ENCODE results near the gene GGNBP2.
A peak's percentile ranks its signal among the peaks of the same experiment; 100 is the strongest.

GGNBP2 gene

DNA sequence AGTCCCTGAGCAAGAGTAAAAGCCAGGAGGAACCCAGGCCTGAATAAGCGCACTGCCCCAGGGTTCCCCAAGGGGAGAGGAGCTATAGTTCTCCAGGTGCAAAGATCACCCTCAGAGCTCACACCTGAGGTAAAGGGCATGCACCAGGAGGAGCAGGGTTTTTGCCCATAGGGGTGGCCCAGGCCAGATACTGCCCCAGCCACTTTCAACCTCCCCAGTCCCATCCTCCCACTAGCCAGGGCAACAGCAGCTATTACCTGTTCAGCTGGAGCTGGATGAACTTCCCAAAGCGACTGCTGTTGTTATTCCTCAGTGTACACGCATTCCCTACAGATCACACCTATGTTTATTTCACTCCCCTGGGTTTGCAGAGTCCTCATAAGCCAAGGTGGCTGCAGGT lies 29.9 kb upstream of the GGNBP2 start:
- no peak for DNase-seq (ENCODE audit: low read depth in 2 of 2)

DNA sequence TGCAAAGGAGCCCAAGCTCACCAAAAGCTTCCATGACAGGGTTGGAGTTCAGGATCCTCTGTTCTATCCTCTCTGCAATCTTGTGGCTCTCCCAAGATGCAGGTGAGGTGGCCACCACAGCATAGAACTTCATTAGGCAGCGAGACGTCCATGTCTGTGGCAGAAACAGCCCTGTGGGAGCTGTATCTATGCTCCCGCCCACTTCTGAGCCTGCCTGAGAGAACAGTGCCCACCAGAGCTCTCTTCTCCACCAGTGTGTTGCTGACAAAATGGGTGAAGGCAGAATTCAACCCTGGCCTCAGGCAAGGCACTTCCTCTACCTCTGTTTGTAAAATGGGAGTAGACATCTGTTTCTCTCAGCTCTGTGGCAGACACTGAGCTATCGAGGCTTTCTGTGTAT lies 28.9 kb upstream of the GGNBP2 start:
- DNase-seq (ENCODE audit: low read depth in 2 of 2): no peak

GRCh38 chr17:36523113-36523512 lies 21.6 kb upstream of the GGNBP2 start:
- no peak for DNase-seq (ENCODE audit: low read depth in 2 of 2)

DNA sequence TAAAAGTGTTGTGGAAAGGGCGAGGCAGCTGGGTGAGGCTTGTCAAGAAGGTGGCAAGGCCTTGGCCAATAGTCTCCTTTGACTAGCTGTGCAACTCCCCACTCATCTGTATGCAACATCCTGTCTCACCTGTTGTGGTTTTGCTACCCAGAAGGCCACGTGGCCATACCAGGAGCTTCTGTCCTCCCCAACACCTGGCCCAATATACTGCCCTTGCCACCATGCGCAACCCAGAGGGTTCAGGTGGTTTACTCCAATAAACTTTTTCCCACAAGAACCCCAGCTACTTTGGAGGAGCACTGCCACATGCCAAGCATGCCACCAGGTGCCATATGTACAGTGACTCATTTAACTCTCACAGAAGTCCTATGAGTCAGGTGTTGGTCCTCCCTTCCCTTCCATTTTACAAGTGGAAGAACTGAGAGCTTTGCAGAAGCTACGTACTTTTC lies 20.3 kb upstream of the GGNBP2 start:
- DNase-seq (ENCODE audit: low read depth in 2 of 2): no peak

DNA sequence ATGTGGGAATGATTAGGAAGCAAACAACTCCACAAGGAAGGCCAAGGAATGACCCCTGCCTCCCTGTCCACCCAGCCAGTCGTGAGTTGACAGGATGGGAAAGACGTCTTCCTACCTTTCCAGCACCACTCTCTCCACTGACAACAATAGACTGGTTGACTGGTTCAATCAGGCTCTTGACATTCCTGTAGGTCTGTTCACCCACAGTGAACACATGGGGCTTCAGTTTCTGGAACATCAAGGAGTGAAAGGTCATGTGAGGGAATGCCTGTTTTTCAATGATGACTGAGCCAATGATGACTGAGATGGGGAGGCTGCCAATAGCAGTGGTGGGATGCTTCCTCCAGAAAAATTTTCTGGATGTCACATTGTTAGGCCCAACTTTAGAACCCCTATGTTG lies 19.6 kb upstream of the GGNBP2 start:
- no peak for DNase-seq (ENCODE audit: low read depth in 2 of 2)

GRCh38 chr17:36525888-36526287 lies 18.8 kb upstream of the GGNBP2 start:
- DNase-seq (ENCODE audit: low read depth in 2 of 2): no peak

DNA sequence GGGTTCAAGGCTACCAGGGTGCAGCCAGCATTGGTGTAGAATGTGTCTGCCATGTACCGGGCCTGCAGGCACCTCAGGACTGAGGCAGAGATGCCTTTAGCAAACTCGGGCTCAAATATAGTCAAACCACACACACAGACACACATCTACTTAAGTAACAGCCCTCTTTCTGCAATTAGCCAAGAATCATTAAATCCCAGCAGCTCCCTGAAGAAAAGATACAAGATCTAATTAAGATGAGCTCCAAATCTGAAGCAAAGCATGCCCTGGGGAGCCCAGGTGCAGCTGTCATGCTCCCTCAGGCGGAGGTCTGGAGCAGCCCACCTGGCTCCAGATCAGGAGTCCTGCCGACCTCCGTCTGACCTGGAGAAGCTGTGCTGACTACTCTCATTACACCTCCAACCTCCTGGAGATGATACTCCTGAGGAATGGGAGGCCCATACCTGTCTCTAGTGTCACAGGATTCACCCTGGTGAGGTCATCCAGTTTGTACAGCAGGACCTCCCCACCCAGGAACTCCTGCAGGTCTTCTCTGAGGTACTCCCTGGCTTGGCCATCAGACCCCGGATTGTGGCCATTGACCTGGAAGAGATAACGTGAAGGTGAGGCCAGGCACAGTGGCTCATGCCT lies 17.0 kb upstream of the GGNBP2 start:
- no peak for DNase-seq (ENCODE audit: low read depth in 2 of 2)

GRCh38 chr17:36529121-36529520 lies 15.6 kb upstream of the GGNBP2 start:
- DNase-seq (ENCODE audit: low read depth in 2 of 2): no peak

- no peak for DNase-seq (ENCODE audit: low read depth in 2 of 2)
Measured at GRCh38 chr17:36532435-36532975, 12.2 kb upstream of the GGNBP2 start.

DNA sequence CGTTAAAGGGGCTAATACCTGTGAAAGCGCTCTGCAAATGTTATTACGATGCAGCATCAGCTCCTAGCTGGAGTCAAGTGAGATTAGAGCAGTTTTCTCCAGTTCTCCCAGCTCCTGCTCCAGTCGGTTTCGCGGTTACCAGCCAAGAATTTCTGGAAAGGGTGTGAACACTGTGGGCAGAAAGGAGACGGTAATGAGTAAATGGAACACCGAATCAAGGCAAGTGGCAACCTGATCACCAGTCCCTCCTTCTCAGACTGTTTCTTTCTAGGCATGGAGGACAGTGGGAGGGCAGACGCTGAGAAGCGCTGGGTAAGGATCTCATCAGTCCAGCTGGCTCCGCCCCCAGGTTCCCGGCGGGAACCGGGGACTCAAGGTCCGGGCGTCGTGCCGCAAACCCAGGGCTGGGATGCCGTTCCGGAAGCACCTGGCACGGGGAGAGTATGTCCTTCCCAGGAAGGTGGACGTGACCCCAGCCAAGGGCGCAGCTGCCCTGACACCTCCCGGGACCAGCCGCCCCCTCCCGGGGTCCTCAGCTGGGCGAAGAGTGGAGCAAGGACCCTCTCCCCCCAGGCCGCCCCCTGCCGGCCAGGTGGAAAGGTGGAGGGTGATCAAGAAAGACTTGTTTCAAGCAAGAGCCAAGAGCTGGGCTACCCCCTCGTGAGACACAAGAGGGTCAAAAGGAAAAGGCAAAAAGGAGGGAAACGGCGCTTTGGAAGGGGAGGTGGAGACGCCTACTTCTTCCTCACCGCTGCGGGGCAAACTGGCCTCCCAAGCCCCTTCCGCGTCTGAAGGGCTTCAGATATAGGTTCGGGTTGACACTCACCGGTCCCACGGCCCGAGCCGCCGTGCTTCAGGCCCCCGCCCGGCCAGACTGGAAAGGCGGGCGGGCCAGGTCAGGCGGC lies 10.5 kb upstream of the GGNBP2 start:
- peak; percentile 15 to 58 for DNase-seq (ENCODE audit: low read depth in 2 of 2)

DNA sequence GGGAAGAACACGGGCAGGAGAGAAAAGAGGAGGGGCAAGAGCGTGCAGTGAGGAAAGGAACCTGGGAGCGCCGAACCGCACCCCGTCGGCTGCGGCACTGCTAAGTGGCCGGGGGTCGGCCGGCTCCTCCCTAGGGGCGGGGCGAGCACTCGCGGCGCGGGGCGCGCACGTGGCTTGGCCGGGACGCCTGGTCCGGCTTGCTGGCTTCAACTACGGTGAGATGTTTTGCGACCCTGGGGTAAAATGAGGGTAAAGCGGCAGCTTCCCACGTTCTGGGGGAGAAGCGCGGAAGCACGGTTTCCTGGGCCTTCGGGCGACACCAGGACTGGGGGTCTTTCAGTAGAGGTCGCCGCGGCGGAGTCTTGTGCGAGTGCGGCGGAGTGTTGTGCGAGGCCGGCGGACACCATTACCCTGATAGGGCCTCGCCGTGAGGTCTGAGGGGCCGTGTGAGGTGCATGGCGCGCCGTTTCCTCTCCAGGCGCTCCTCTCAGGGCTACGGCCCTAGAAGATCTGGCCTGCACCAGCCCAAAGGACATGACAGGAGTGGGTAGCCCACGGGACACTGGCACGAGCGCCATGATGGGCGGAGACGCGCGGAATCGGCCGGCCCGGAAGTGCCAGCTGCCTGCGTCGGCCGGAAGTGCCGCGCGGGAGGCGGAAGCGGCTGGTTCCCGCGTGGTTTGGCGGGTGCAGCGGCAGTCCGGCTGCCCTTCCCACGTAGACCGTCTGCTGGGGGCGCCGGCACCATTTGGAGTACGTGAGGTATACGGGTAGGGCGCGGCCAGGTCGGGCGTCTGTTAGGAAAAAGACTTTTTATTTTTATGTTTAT lies 9.7 kb upstream of the GGNBP2 start, which contains the start of the genes MYO19 and PIGW:
TSS of gene MYO19 (minus strand) at position 29 of the 829 bp plus-strand sequence. CDS start 2,330 bp downstream, outside the sequence.
TSS of gene PIGW (plus strand) at position 148 of the 829 bp plus-strand sequence. CDS start 2,115 bp downstream, outside the sequence.
- DNase-seq (ENCODE audit: low read depth in 2 of 2): peak; percentile 80 to 87

DNA sequence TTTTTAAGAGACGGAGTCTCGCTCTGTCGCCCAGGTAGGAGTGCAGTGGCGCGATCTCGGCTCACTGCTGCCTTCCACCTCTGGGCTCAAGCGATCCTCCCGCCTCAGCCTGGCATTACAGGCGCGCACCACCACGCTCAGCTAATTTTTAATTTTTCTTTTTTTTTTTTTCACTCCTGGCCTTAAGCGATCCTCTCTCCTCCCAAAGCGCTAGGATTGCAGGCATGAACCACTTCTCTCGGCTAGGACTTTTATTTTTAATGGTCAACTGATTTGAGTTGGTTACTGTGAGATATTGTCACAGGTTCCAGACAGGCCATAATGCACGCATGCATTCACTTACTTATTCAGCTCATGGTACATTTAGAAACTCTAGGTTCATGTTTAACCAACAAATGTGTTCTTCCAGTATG lies 9.0 kb upstream of the GGNBP2 start:
- DNase-seq (ENCODE audit: low read depth in 2 of 2): no peak

GRCh38 chr17:36540696-36541095 lies 4.0 kb upstream of the GGNBP2 start:
- DNase-seq (ENCODE audit: low read depth in 2 of 2): no peak

- DNase-seq (ENCODE audit: low read depth in 2 of 2): no peak
Measured at GRCh38 chr17:36542755-36543154, 2.0 kb upstream of the GGNBP2 start.

DNA sequence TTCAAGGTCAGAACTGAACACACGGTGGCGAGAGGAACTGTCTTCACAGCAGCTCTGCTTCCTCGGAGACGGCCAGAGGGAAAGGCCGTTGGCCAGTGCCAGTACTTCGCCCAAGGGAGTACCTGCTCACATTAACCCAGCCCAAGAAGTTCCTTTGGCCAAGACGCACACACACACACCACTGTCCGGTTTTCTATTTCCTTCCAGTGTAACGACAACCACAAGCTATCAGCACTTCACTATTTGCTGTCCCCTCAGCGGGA lies 744 bp upstream of the GGNBP2 start:
- no peak for DNase-seq (ENCODE audit: low read depth in 2 of 2)

- DNase-seq (ENCODE audit: low read depth in 2 of 2): no peak
Measured at GRCh38 chr17:36545077-36545464, 352 bp downstream of the GGNBP2 start.

GRCh38 chr17:36545465-36546417 lies 1.0 kb downstream of the GGNBP2 start:
- peak; percentile 89 to 94 for DNase-seq (ENCODE audit: low read depth in 2 of 2)

- DNase-seq (ENCODE audit: low read depth in 2 of 2): no peak
Measured at GRCh38 chr17:36546418-36547093, 1.8 kb downstream of the GGNBP2 start.

DNA sequence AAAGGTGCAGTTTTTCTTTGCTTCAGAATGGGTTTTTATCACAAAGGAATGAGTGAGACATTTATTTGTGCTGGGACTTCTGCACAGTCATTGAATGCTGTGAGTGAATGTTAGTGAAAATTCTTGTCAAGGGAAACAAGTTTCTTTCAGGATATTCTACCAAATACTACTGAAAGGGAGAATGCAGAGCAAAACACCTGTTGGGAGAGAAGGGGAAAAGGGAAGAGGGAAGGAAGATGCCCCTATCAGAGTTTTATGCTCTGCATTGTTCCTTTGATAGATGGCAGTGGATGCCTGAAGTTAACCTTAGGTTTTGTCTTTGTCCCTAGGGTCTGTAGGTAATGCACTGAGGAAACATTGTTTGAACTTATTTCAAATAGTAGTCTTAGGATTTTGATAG lies 3.1 kb downstream of the GGNBP2 start:
- DNase-seq (ENCODE audit: low read depth in 2 of 2): no peak

All from stimulated activated CD4-positive, alpha-beta T cell treated with anti-CD3 and anti-CD28 coated beads, Interleukin-12 subunit alpha, Interleukin-12 subunit beta, amount 100 ng/mL, for 24 hours (primary cell).